HEK293T (cell line): Measurements from ENCODE around the gene CCDC40.

Experiments used
- ELF4 ChIP-seq: fragments of 450-650 bp; IDR thresholded peaks from 2 replicates; pipeline ENCODE4 v1.6.1; 2017; ENCODE audit warnings: antibody characterized with exemption
- FOXM1 ChIP-seq: fragments of 450-650 bp; IDR thresholded peaks from 2 replicates; pipeline ENCODE4 v1.6.1; 2017; ENCODE audit warnings: mild to moderate bottlenecking, borderline replicate concordance

- TF ChIP-seq ELF4 (no peak), FOXM1 (no peak)
These were observed 27.6 kb downstream of the CCDC40 start for GRCh38 chr17:80063830-80064585.
